Tibial nerve (tissue), 4 donors: Measurements from ENCODE around the gene KRT16.
"Not testable (repeated sequence)": the region's sequence is repeated elsewhere in the genome, so short reads cannot be mapped to it uniquely, and the experiment has no call there.

Experiments
- CTCF ChIP-seq, 5 experiments: fragments of 200-600 bp in 3 of 5; fragments of 450-650 bp in 2 of 5; sonication (generic) in 3 of 5; IDR thresholded peaks; one replicate each; pipeline ENCODE4 v1.5.1; 2016 to 2019; ENCODE audit warnings: antibody characterized with exemption in 5 of 5, mild to moderate bottlenecking in 3 of 5, moderate library complexity in 2 of 5
- EP300 ChIP-seq, 2 donors: sonication (generic); formaldehyde crosslinking; IDR thresholded peaks; one replicate each; pipeline ENCODE4 v1.6.1; 2017; ENCODE audit warnings: antibody characterized with exemption in 2 of 2, mild to moderate bottlenecking in 1 of 2

- TF ChIP-seq CTCF, EP300 (IDR thresholded peaks at IDR 0.05): not testable (repeated sequence)
These were observed 3.9 kb upstream of the KRT16 start for GRCh38 chr17:41616486-41616885.
